ENCODE data around the gene TUBGCP2.

DNA sequence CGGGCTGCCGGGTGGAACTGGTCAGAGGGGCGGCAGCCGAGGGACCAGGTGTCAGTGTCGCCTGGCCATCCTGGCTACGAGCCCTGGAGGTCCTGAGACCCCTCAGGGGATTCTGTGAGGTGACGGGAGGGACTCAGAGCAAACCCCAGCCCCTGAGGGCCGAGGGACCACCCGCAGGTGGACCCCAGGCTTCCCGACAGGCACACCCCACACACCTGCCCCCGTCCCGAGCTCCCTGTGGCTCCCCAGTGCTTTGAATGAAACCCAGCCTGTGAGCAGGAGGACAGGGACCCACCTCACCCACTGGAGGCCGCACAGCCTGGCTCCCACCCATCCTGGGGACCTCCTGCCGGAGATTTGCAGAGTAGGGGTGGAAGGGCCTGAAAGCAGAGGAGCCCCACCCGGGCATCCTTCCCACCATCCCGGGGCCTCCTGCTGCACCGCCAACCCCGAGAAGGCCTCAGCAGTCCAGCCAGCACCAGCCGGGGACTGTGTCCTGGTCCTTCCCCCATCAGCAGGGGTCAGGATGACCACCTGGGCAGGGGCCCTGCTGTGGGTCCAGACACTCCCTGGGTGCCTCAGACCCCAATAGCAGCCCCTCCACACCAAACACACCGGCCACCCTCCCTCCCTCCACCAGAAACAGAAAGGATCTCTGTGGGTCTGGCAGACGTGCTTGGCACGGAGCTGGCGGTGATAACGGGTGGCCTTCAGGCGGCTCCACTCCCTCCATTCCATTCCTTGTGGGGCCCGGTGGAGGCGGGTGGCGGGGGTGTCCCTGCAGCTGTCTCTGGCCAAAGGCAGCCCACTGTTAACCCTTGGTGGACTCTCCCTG lies 57.1 kb downstream of the TUBGCP2 start:
- TF ChIP-seq, protein P1, sequence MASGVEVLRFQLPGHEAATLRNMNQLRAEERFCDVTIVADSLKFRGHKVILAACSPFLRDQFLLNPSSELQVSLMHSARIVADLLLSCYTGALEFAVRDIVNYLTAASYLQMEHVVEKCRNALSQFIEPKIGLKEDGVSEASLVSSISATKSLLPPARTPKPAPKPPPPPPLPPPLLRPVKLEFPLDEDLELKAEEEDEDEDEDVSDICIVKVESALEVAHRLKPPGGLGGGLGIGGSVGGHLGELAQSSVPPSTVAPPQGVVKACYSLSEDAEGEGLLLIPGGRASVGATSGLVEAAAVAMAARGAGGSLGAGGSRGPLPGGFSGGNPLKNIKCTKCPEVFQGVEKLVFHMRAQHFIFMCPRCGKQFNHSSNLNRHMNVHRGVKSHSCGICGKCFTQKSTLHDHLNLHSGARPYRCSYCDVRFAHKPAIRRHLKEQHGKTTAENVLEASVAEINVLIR (CRISPR knock-in tag; IDR thresholded peaks at IDR 0.05) = no peak
- TF ChIP-seq EP400 (IDR thresholded peaks at IDR 0.05) (no peak), POLR2A (conservative IDR thresholded peaks at IDR 0.05) (no peak), PURB (CRISPR knock-in tag; IDR thresholded peaks at IDR 0.05; ENCODE audit: low read depth) (no peak), GABPA (tag; conservative IDR thresholded peaks at IDR 0.05; ENCODE audit: low read depth) (no peak), MAZ (CRISPR knock-in tag; conservative IDR thresholded peaks at IDR 0.05 in 1 of 2, IDR thresholded peaks at IDR 0.05 in 1 of 2) (no peak), POU5F1 (IDR thresholded peaks at IDR 0.05; ENCODE audit: borderline replicate concordance, low read depth, low read length, partially characterized antibody) (no peak), ZNF589 (CRISPR knock-in tag; IDR thresholded peaks at IDR 0.05; ENCODE audit: low read depth) (no peak), EP300 (IDR thresholded peaks at IDR 0.05; ENCODE audit: low read length) (no peak), RFX7 (CRISPR knock-in tag; IDR thresholded peaks at IDR 0.05) (no peak)
- TF ChIP-seq, protein P2, sequence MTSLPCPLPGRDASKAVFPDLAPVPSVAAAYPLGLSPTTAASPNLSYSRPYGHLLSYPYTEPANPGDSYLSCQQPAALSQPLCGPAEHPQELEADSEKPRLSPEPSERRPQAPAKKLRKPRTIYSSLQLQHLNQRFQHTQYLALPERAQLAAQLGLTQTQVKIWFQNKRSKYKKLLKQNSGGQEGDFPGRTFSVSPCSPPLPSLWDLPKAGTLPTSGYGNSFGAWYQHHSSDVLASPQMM (CRISPR knock-in tag; IDR thresholded peaks at IDR 0.05) = no peak
